Loucy (cell line): ENCODE data around the gene MMRN1.

Experiments
- CTCF ChIP-seq: fragments of 200-600 bp; sonication (generic); conservative IDR thresholded peaks from 2 replicates; pipeline ENCODE4 v1.5.1; 2014; ENCODE audit warnings: mild to moderate bottlenecking, antibody characterized with exemption, low read length
- EZH2phosphoT487 ChIP-seq: fragments of 200-600 bp; IDR thresholded peaks from 2 replicates; pipeline ENCODE4 v1.6.1; 2018; ENCODE audit warnings: antibody characterized with exemption, mild to moderate bottlenecking, moderate library complexity, borderline replicate concordance

GRCh38 chr4:89855236-89855635, 39.4 kb upstream of the MMRN1 start:
- TF ChIP-seq CTCF (no peak), EZH2phosphoT487 (no peak)
